Islet of Langerhans (tissue), 1 donor: ENCODE data around the gene CILP.
"Not testable (repeated sequence)": the region's sequence is repeated elsewhere in the genome, so short reads cannot be mapped to it uniquely, and the experiment has no call there.

Experiments used
- FAIRE-seq: peaks from one replicate; lab custom pipeline; 2011; peaks lifted over from hg19 to GRCh38; lab: Jason Lieb, UNC

The CILP gene

DNA sequence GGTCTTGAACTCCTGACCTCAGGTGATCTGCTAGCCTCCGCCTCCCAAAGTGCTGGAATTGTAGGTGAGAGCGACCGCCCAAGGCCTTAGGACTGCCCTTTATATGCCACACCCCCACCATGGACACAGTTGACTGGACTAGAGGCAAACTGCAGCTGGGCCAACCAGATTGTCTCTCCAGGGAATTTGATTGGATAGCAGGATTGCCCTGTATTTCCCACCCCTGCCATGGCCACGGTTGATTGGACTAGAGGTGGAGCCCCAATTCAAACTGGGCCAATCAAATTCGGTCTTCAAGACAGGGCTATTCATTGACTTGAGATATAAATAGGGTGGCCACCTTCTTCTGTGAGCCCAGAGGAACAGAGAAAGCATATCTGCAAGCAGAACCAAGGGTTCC is 19.3 kb downstream of the CILP start:
- no peak for FAIRE-seq

GRCh38 chr15:65189102-65189740 is 22.1 kb downstream of the CILP start:
- no peak for FAIRE-seq

DNA sequence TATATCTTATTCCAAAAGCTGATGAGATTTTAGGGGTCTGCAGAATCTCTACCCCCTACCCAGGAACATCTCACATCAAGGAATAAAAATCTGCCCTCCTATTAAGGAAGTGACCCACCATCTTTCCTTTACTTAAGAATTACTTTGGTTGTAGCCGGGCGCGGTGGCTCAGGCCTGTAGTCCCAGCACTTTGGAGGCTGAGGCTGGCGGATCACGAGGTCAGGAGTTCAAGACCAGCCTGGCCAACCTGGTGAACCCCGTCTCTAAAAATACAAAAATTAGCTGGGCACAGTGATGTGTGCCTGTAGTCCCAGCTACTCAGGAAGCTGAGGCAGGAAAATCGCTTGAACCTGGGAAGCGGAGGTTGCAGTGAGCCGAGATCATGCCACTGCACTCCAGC is 22.8 kb downstream of the CILP start:
- not testable (repeated sequence) for FAIRE-seq

DNA sequence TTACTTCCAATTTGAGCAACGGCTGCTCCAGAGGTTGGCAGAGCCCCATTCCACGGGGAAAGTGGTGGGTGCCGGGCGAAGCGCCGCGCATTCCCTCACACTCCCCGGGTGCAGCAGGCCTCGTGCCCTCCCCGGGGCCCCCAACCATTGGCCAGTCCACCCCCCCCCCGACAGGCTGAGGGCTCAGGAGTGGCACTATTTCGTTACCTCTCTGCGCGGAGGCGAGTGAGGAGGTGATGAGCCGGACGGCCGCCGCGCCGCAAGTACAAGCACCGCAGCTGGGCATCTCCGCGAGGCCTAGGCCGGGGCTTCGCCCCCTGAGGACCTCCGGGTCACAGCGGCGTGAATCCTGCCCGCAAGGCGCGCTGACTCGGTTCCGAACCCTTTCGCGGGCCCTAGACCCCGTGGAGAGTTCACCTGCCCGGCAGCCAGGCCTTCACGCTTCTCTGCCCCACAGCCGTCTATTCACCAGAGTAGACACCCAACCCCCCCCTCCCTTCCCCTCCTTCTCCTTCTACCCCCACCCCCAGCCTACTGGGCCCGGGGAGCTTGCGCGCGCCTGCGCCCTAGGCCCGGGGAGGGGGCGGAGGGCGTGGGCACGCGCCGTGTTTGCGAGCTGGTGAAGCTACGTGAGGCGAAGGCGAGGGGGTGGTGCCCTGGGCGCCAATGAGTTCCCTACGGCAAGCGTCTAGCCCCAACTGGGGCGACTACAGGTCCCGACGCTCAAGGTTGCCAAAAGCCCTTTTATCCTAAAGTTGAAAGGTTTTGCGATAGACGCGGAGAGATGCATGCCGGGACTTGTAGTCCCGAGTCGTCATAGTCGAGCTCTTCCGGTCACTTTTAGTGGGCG is 26.2 kb downstream of the CILP start, which contains the start of gene CLPX:
TSS of gene CLPX (minus strand) at position 475 of the 850 bp plus-strand sequence. CDS start at position 286, 189 bp downstream.
- peak; percentile 49 for FAIRE-seq

GRCh38 chr15:65184305-65184867 is 26.9 kb downstream of the CILP start:
- no peak for FAIRE-seq

GRCh38 chr15:65183865-65184159 is 27.5 kb downstream of the CILP start:
- FAIRE-seq = no peak

GRCh38 chr15:65182538-65182937 is 28.7 kb downstream of the CILP start:
- FAIRE-seq = no peak

GRCh38 chr15:65181582-65182353 is 29.5 kb downstream of the CILP start:
- not testable (repeated sequence) for FAIRE-seq

- FAIRE-seq = no peak
These were observed 31.1 kb downstream of the CILP start for GRCh38 chr15:65180167-65180566.

GRCh38 chr15:65177901-65178300 is 33.4 kb downstream of the CILP start:
- FAIRE-seq = no peak

- no peak for FAIRE-seq
These were observed 35.2 kb downstream of the CILP start for GRCh38 chr15:65176056-65176455.

DNA sequence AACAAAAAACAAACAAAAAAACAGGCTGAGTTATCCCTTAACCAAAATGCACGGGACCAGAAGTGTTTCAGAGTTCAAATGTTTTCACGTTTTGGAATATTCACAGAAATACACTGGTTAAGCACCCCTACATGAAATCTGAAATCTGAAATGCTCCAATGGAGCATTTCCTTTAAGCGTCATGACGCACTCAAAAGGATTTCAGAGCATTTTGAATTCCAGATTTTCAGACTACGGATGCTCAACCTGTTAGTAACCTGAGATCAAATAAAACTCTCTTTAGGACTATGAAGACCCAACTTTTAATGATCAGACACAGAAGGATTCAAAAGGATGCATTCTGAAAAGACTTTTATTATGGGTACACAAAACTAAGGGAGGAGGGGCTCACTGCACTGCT is 35.8 kb downstream of the CILP start:
- FAIRE-seq = no peak

GRCh38 chr15:65174509-65174908 is 36.8 kb downstream of the CILP start:
- no peak for FAIRE-seq

DNA sequence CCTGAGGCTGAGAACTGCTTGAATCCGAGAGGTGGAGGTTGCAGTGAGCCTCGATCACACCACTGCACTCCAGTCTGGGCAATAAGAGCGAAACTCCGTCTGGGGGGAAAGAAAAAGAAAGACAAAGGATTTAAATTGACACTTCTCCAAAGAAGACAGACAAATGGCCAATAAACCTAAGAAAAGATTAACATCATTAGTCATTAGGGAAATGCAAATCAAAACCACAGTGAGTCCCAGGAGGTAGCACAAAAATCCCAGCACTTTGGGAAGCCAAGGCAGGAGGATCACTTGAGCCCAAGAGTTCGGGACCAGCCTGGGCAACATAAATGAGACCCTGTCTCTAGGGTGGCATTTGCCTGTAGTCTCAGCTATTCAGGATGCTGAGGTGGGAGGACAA is 38.7 kb downstream of the CILP start:
- FAIRE-seq = no peak

DNA sequence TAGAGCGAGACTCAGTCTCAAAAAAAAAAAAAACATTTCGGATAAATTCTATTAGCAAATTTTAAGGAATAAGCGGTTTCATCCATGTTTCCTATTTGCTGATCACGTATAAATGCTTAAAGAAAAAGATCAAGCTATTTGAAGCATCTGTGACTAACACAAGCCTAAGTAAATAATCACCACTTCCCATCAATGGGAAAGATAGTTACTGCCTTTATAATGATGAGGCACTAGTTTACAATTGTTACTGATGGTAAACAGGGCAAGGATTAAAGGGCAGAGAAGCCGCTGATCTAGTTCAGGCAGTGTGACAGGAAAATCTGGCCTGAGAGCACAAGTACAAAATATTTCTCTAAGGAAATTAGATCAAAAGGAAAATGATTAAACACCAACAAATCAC is 39.8 kb downstream of the CILP start:
- no peak for FAIRE-seq

DNA sequence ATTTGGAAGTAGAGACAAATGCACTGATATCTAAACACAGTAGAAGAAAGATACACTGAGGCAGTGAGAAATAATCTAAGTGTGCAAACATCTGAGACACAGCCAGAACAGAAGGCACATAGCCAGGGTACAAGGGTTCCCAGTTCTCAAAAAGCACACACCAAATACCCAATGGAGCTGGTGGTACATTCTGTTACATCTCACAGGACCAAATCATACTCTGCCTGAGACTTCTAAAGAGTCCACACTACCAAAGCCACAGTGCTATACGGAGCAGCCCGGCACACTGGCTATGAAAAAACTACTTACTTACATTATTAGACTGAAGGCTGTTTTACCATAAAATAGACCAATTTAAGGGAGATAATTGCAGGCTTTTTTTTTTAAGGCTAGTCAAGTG is 45.4 kb downstream of the CILP start:
- no peak for FAIRE-seq

DNA sequence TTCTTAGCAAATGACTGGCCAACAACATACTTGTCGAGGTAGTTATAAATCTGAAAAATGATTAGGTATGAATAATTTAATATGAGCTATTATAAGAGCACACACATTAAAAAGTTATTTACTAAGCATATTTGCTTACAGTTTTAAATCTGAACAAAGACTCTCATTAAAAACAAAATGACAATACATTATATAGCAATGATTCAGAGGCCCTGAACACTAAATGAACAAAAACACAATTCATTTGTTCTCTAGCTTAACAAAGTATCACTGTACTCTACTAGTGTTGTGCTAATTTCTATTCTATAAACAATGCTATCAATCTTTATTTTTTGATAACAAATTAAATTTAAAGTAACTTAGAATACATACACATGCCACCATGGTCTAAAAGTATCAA is 47.1 kb downstream of the CILP start:
- FAIRE-seq = no peak

DNA sequence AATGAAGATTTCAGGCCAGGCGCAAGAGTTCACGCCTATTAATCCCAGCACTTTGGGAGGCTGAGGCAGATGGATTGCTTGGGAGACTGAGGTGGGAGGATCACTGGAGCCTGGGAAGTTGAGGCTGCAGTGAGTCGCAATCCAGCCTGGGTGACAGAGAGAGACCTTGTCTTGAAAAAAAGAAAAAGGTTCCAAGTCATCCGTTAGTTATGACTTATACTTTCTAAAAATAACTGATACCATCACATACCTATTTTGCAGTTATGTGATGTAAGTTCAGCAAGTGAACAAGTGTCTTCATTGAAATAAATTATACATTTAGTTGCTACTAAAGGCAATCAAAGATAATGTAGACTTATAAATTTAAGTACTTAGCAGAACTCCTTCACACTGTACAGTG is 48.2 kb downstream of the CILP start:
- no peak for FAIRE-seq

DNA sequence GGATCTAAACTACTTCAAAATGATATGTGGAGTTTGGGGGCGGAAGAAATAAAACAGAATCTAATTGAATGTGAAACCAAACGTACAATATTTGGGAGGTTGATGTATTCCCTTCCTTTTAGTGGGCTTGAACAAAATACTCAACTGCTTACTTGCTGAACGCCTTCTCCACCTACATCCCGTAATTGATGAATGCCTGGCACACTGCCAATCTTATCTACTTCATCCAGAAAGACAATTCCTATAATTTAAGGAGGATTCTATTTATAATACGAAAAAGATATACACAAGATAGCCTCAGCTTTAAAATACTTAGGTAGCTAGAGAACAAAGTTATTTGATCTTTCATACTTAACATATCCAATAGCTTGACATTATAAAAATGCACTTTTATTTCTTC is 54.6 kb downstream of the CILP start:
- peak; percentile 47 for FAIRE-seq

GRCh38 chr15:65154720-65155119 is 56.6 kb downstream of the CILP start:
- no peak for FAIRE-seq

- no peak for FAIRE-seq
These were observed 63.4 kb downstream of the CILP start for GRCh38 chr15:65147902-65148301.

DNA sequence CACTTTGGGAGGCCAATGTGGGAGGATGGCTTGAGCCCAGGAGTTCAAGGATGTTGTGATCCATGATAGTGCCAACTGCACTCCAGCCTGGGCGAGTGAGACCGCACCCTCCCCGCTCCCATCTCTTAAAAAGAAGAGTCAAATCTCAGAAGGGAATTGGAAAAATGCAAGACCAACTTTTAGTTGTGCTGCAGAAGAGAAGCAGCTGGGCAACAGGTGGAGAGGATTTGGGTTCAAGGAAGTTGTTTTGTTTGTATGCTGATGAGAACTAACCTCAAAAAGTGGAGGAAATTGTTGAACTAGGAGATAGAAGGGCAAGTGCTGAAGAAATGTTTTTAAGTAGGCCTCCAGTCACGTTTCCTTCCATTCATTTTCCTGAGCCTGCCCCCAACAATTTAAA is 64.8 kb downstream of the CILP start:
- FAIRE-seq = no peak
